Natural killer cell (primary cell): ENCODE measurements around the gene C1orf105. TPM values are rescaled to one million over a fixed set of nuclear protein-coding genes. Genes with fewer than 3 reads are reported as not detected.

Experiments
- ATAC-seq, 3 donors: fragments of 150-1000 bp in 2 of 3; fragments of 200-7000 bp in 1 of 3; cut with Tn5 transposase; 1 replicate in 1 of 3; 2 replicates in 2 of 3; pipeline ENCODE4 v1.10.0; 2021; ENCODE audit warnings: mild to moderate bottlenecking in 2 of 3, moderate library complexity in 2 of 3
- DNase-seq, 2 donors: peaks; one replicate each; pipeline versions ENCODE4 v3.0.0 to v3.0.0-alpha.2; 2013 to 2021; ENCODE audit warnings: mixed read lengths in 1 of 2
- H3K27ac ChIP-seq: one replicate; pipeline ENCODE4 v1.5.1; 2013; ENCODE audit warnings: mild to moderate bottlenecking, low read length
- H3K27me3 ChIP-seq: one replicate; pipeline ENCODE4 v1.6.1; 2013; ENCODE audit warnings: low read length; ENCODE audit not compliant: control insufficient read depth, insufficient read depth
- H3K36me3 ChIP-seq: one replicate; pipeline ENCODE4 v1.6.1; 2013; ENCODE audit warnings: low read length; ENCODE audit not compliant: control insufficient read depth, insufficient read depth
- H3K4me1 ChIP-seq: one replicate; pipeline ENCODE4 v1.6.1; 2013; ENCODE audit warnings: low read length; ENCODE audit not compliant: control insufficient read depth, insufficient read depth
- H3K4me3 ChIP-seq: one replicate; pipeline ENCODE4 v1.5.1; 2013; ENCODE audit warnings: low read length
- H3K9me3 ChIP-seq: one replicate; pipeline ENCODE4 v1.6.1; 2013; ENCODE audit warnings: low read length; ENCODE audit not compliant: control insufficient read depth, insufficient read depth
- H3K27ac Mint-ChIP-seq, 2 donors: one replicate each; pipeline ENCODE4 v1.8.0; 2022; ENCODE audit warnings: mild to moderate bottlenecking in 2 of 2, mixed read lengths in 2 of 2, moderate library complexity in 1 of 2
- H3K27me3 Mint-ChIP-seq, 2 donors: one replicate each; pipeline ENCODE4 v1.8.0; 2022; ENCODE audit warnings: low read depth in 2 of 2, mixed read lengths in 2 of 2
- H3K36me3 Mint-ChIP-seq: one replicate; pipeline ENCODE4 v1.8.0; 2022; ENCODE audit warnings: mixed read lengths
- H3K4me1 Mint-ChIP-seq, 2 donors: one replicate each; pipeline ENCODE4 v1.8.0; 2022; ENCODE audit warnings: mixed read lengths in 2 of 2
- H3K4me3 Mint-ChIP-seq: one replicate; pipeline ENCODE4 v1.8.0; 2022; ENCODE audit warnings: mild to moderate bottlenecking, moderate library complexity, mixed read lengths
- H3K9me3 Mint-ChIP-seq, 2 donors: one replicate each; pipeline ENCODE4 v1.8.0; 2022; ENCODE audit warnings: mixed read lengths in 2 of 2
- CTCF ChIP-seq: fragments of 200-600 bp; IDR thresholded peaks from one replicate; pipeline ENCODE4 v1.8.0; 2022; ENCODE audit warnings: antibody characterized with exemption
- WGBS: methylation state at CpG from one replicate; pipeline ENCODE4 v1.1.7; 2013; ENCODE audit warnings: missing lambda C conversion rate; ENCODE audit not compliant: insufficient coverage; 5-methylcytosine and 5-hydroxymethylcytosine counted together
- intact Hi-C: fragments of 100-400 bp; cut with micrococcal nuclease; formaldehyde crosslinking; loops from one replicate; pipeline ENCODE4 v1.14.2; 2022
- total RNA-seq, 4 donors: library from RNA; stranded (reverse); fragments of 120-200 nt in 1 of 4; gene quantifications; one replicate each; pipeline versions ENCODE4 v1.2.3 to v1.2.4, GENCODE V29; 2013 to 2022

C1orf105 gene
- total RNA-seq, 3 donors from 2014 or later (not counting 1 experiment from before 2014, with no cell fraction given): not detected

- Histone ChIP-seq H3K4me1 (no peaks in the 10 kb centered on the region), H3K36me3 (no peaks in the 10 kb centered on the region), H3K27ac (no peak overlapping the region), H3K9me3 (no peaks in the 10 kb centered on the region), H3K4me3 (no peak overlapping the region), H3K27me3 (no peaks in the 10 kb centered on the region)
- WGBS: 92% methylated on average over 5 of the region's 5 CpGs
- TF ChIP-seq CTCF: no peak
- H3K36me3 Mint-ChIP-seq: no peaks in the 10 kb centered on the region
- peaks cover 11 to 14% of the 10 kb centered on the region in 2 donors for H3K27me3 Mint-ChIP-seq
- H3K4me3 Mint-ChIP-seq: no peak overlapping the region
- DNase-seq (no peak), ATAC-seq (no peak)
- no peaks in the 10 kb centered on the region for H3K4me1 Mint-ChIP-seq
- H3K27ac Mint-ChIP-seq: no peak overlapping the region
- H3K9me3 Mint-ChIP-seq: no peaks in the 10 kb centered on the region
- intact Hi-C loops: no loop called here
These were observed 47.8 kb downstream of the C1orf105 start for GRCh38 chr1:172468296-172468695.

- H3K4me1 Mint-ChIP-seq: no peaks in the 10 kb centered on the region
- intact Hi-C loops: no loop called here
- no peak for DNase-seq
- Histone ChIP-seq H3K27ac (no peak overlapping the region), H3K27me3 (no peaks in the 10 kb centered on the region), H3K9me3 (no peaks in the 10 kb centered on the region), H3K36me3 (no peaks in the 10 kb centered on the region), H3K4me1 (no peaks in the 10 kb centered on the region), H3K4me3 (no peak overlapping the region)
- 77% methylated on average over 3 of the region's 3 CpGs for WGBS
- H3K9me3 Mint-ChIP-seq: no peaks in the 10 kb centered on the region
- H3K4me3 Mint-ChIP-seq: no peak overlapping the region
- peaks cover 9 to 14% of the 10 kb centered on the region in 2 donors for H3K27me3 Mint-ChIP-seq
- no peak for ATAC-seq
- no peak overlapping the region for H3K27ac Mint-ChIP-seq
- H3K36me3 Mint-ChIP-seq: no peaks in the 10 kb centered on the region
- no peak for TF ChIP-seq CTCF
These were observed 49.2 kb downstream of the C1orf105 start for GRCh38 chr1:172469717-172470116.

- no peak for ATAC-seq
- Histone ChIP-seq H3K4me3 (no peak overlapping the region), H3K9me3 (no peaks in the 10 kb centered on the region), H3K27me3 (no peaks in the 10 kb centered on the region), H3K27ac (no peak overlapping the region), H3K4me1 (no peaks in the 10 kb centered on the region), H3K36me3 (no peaks in the 10 kb centered on the region)
- peaks cover 8 to 14% of the 10 kb centered on the region in 2 donors for H3K27me3 Mint-ChIP-seq
- no peak overlapping the region for H3K27ac Mint-ChIP-seq
- H3K9me3 Mint-ChIP-seq: no peaks in the 10 kb centered on the region
- no peak for DNase-seq
- H3K4me1 Mint-ChIP-seq: no peaks in the 10 kb centered on the region
- no peak overlapping the region for H3K4me3 Mint-ChIP-seq
- no peak for TF ChIP-seq CTCF
- WGBS: 90% methylated on average over 2 of the region's 2 CpGs
- intact Hi-C loops: no loop called here
- H3K36me3 Mint-ChIP-seq: no peaks in the 10 kb centered on the region
These were observed 49.7 kb downstream of the C1orf105 start for GRCh38 chr1:172470149-172470548.

- no peaks in the 10 kb centered on the region for H3K9me3 Mint-ChIP-seq
- intact Hi-C loops: no loop called here
- Histone ChIP-seq H3K27ac (no peak overlapping the region), H3K27me3 (no peaks in the 10 kb centered on the region), H3K4me3 (no peak overlapping the region), H3K4me1 (no peaks in the 10 kb centered on the region), H3K36me3 (no peaks in the 10 kb centered on the region), H3K9me3 (no peaks in the 10 kb centered on the region)
- no peak for TF ChIP-seq CTCF
- ATAC-seq (no peak), DNase-seq (no peak)
- peaks cover 3 to 14% of the 10 kb centered on the region in 2 donors for H3K27me3 Mint-ChIP-seq
- H3K4me1 Mint-ChIP-seq: no peaks in the 10 kb centered on the region
- H3K4me3 Mint-ChIP-seq: no peak overlapping the region
- H3K27ac Mint-ChIP-seq: no peak overlapping the region
- H3K36me3 Mint-ChIP-seq: no peaks in the 10 kb centered on the region
- WGBS: no CpG with 5 or more reads among the region's 1 CpG
These were observed 51.2 kb downstream of the C1orf105 start for GRCh38 chr1:172471666-172472065.
